ENCODE results near the gene SYNPO2L. TPM values are rescaled to one million over a fixed set of nuclear protein-coding genes. Genes with fewer than 3 reads are reported as not detected.
"Not testable (repeated sequence)": the region's sequence is repeated elsewhere in the genome, so short reads cannot be mapped to it uniquely, and the experiment has no call there.

SYNPO2L gene
- total and polyA plus RNA-seq, 4 donors: under 0.01 to 0.02 TPM; not detected in 2

DNA sequence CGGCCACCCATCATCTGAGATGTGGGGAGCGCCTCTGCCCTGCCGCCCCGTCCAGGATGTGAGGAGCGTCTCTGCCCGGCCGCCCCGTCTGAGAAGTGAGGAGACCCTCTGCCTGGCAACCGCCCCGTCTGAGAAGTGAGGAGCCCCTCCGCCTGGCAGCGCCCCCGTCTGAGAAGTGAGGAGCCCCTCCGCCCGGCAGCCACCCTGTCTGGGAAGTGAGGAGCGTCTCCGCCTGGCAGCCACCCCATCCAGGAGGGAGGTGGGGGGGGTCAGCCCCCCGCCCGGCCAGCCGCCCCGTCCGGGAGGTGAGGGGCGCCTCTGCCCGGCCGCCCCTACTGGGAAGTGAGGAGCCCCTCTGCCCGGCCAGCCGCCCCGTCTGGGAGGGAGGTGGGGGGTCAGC, 33.8 kb upstream of the SYNPO2L start:
- WGBS: over 99% methylated on average over 27 of the region's 28 CpGs
- H3K36me3 ChIP-seq (ENCODE audit: control insufficient read depth in 4 of 4, insufficient read depth in 3 of 4, low read depth in 1 of 4, low read length in 3 of 4); H3K9me3 ChIP-seq (ENCODE audit: control insufficient read depth in 4 of 4, low read length in 3 of 4); H3K4me3 ChIP-seq (ENCODE audit: low read depth in 1 of 3, low read length in 3 of 3); H3K4me1 ChIP-seq (ENCODE audit: control insufficient read depth in 4 of 4, insufficient read depth in 4 of 4, low read length in 3 of 4); H3K27ac ChIP-seq (ENCODE audit: low read depth in 1 of 2, low read length in 2 of 2); DNase-seq (ENCODE audit: low spot score); H3K27me3 ChIP-seq (ENCODE audit: control insufficient read depth in 4 of 4, insufficient read depth in 4 of 4, low read length in 3 of 4); H3K9ac ChIP-seq (ENCODE audit: low read depth in 1 of 2, low read length in 2 of 2): not testable (repeated sequence)

- not testable (repeated sequence) for DNase-seq (ENCODE audit: low spot score); H3K36me3 ChIP-seq (ENCODE audit: control insufficient read depth in 4 of 4, insufficient read depth in 3 of 4, low read depth in 1 of 4, low read length in 3 of 4); H3K9ac ChIP-seq (ENCODE audit: low read depth in 1 of 2, low read length in 2 of 2); H3K4me3 ChIP-seq (ENCODE audit: low read depth in 1 of 3, low read length in 3 of 3); H3K4me1 ChIP-seq (ENCODE audit: control insufficient read depth in 4 of 4, insufficient read depth in 4 of 4, low read length in 3 of 4); H3K9me3 ChIP-seq (ENCODE audit: control insufficient read depth in 4 of 4, low read length in 3 of 4); H3K27me3 ChIP-seq (ENCODE audit: control insufficient read depth in 4 of 4, insufficient read depth in 4 of 4, low read length in 3 of 4); H3K27ac ChIP-seq (ENCODE audit: low read depth in 1 of 2, low read length in 2 of 2)
- WGBS: 90% methylated on average over 1 of the region's 1 CpG
Measured at GRCh38 chr10:73687641-73688040, 31.8 kb upstream of the SYNPO2L start.

- WGBS: 95% methylated on average over 14 of the region's 20 CpGs
Measured at GRCh38 chr10:73674546-73674945, 18.7 kb upstream of the SYNPO2L start.

GRCh38 chr10:73668378-73668777, 12.5 kb upstream of the SYNPO2L start:
- not testable (repeated sequence) for DNase-seq (ENCODE audit: low spot score); H3K27me3 ChIP-seq (ENCODE audit: control insufficient read depth in 4 of 4, insufficient read depth in 4 of 4, low read length in 3 of 4); H3K27ac ChIP-seq (ENCODE audit: low read depth in 1 of 2, low read length in 2 of 2); H3K4me1 ChIP-seq (ENCODE audit: control insufficient read depth in 4 of 4, insufficient read depth in 4 of 4, low read length in 3 of 4); H3K9ac ChIP-seq (ENCODE audit: low read depth in 1 of 2, low read length in 2 of 2); H3K4me3 ChIP-seq (ENCODE audit: low read depth in 1 of 3, low read length in 3 of 3); H3K9me3 ChIP-seq (ENCODE audit: control insufficient read depth in 4 of 4, low read length in 3 of 4); H3K36me3 ChIP-seq (ENCODE audit: control insufficient read depth in 4 of 4, insufficient read depth in 3 of 4, low read depth in 1 of 4, low read length in 3 of 4)
- WGBS: 99% methylated on average over 3 of the region's 4 CpGs

More at GRCh38 chr10:73674546-73674945, 18.7 kb upstream of the SYNPO2L start:
- not testable (repeated sequence) for H3K27me3 ChIP-seq (ENCODE audit: control insufficient read depth in 4 of 4, insufficient read depth in 4 of 4, low read length in 3 of 4); H3K36me3 ChIP-seq (ENCODE audit: control insufficient read depth in 4 of 4, insufficient read depth in 3 of 4, low read depth in 1 of 4, low read length in 3 of 4); H3K9ac ChIP-seq (ENCODE audit: low read depth in 1 of 2, low read length in 2 of 2); H3K4me1 ChIP-seq (ENCODE audit: control insufficient read depth in 4 of 4, insufficient read depth in 4 of 4, low read length in 3 of 4); DNase-seq (ENCODE audit: low spot score); H3K4me3 ChIP-seq (ENCODE audit: low read depth in 1 of 3, low read length in 3 of 3); H3K9me3 ChIP-seq (ENCODE audit: control insufficient read depth in 4 of 4, low read length in 3 of 4); H3K27ac ChIP-seq (ENCODE audit: low read depth in 1 of 2, low read length in 2 of 2)

- 70% methylated on average over 4 of the region's 5 CpGs for WGBS
- H3K4me3 ChIP-seq (ENCODE audit: low read depth in 1 of 3, low read length in 3 of 3); H3K4me1 ChIP-seq (ENCODE audit: control insufficient read depth in 4 of 4, insufficient read depth in 4 of 4, low read length in 3 of 4); H3K27ac ChIP-seq (ENCODE audit: low read depth in 1 of 2, low read length in 2 of 2); H3K9ac ChIP-seq (ENCODE audit: low read depth in 1 of 2, low read length in 2 of 2); H3K9me3 ChIP-seq (ENCODE audit: control insufficient read depth in 4 of 4, low read length in 3 of 4); DNase-seq (ENCODE audit: low spot score); H3K27me3 ChIP-seq (ENCODE audit: control insufficient read depth in 4 of 4, insufficient read depth in 4 of 4, low read length in 3 of 4); H3K36me3 ChIP-seq (ENCODE audit: control insufficient read depth in 4 of 4, insufficient read depth in 3 of 4, low read depth in 1 of 4, low read length in 3 of 4): not testable (repeated sequence)
Measured at GRCh38 chr10:73666153-73666809, 10.5 kb upstream of the SYNPO2L start.

GRCh38 chr10:73665581-73665980, 9.8 kb upstream of the SYNPO2L start:
- not testable (repeated sequence) for H3K27ac ChIP-seq (ENCODE audit: low read depth in 1 of 2, low read length in 2 of 2); DNase-seq (ENCODE audit: low spot score); H3K36me3 ChIP-seq (ENCODE audit: control insufficient read depth in 4 of 4, insufficient read depth in 3 of 4, low read depth in 1 of 4, low read length in 3 of 4); H3K4me3 ChIP-seq (ENCODE audit: low read depth in 1 of 3, low read length in 3 of 3); H3K27me3 ChIP-seq (ENCODE audit: control insufficient read depth in 4 of 4, insufficient read depth in 4 of 4, low read length in 3 of 4); H3K4me1 ChIP-seq (ENCODE audit: control insufficient read depth in 4 of 4, insufficient read depth in 4 of 4, low read length in 3 of 4); H3K9ac ChIP-seq (ENCODE audit: low read depth in 1 of 2, low read length in 2 of 2); H3K9me3 ChIP-seq (ENCODE audit: control insufficient read depth in 4 of 4, low read length in 3 of 4)
- 95% methylated on average over 3 of the region's 3 CpGs for WGBS

- not testable (repeated sequence) for DNase-seq (ENCODE audit: low spot score); H3K4me3 ChIP-seq (ENCODE audit: low read depth in 1 of 3, low read length in 3 of 3); H3K27me3 ChIP-seq (ENCODE audit: control insufficient read depth in 4 of 4, insufficient read depth in 4 of 4, low read length in 3 of 4); H3K4me1 ChIP-seq (ENCODE audit: control insufficient read depth in 4 of 4, insufficient read depth in 4 of 4, low read length in 3 of 4); H3K9ac ChIP-seq (ENCODE audit: low read depth in 1 of 2, low read length in 2 of 2); H3K27ac ChIP-seq (ENCODE audit: low read depth in 1 of 2, low read length in 2 of 2); H3K9me3 ChIP-seq (ENCODE audit: control insufficient read depth in 4 of 4, low read length in 3 of 4); H3K36me3 ChIP-seq (ENCODE audit: control insufficient read depth in 4 of 4, insufficient read depth in 3 of 4, low read depth in 1 of 4, low read length in 3 of 4)
- WGBS: 92% methylated on average over 13 of the region's 13 CpGs
Measured at GRCh38 chr10:73664156-73665040, 8.6 kb upstream of the SYNPO2L start.

- H3K4me1 ChIP-seq (ENCODE audit: control insufficient read depth in 4 of 4, insufficient read depth in 4 of 4, low read length in 3 of 4); H3K27me3 ChIP-seq (ENCODE audit: control insufficient read depth in 4 of 4, insufficient read depth in 4 of 4, low read length in 3 of 4); DNase-seq (ENCODE audit: low spot score); H3K27ac ChIP-seq (ENCODE audit: low read depth in 1 of 2, low read length in 2 of 2); H3K36me3 ChIP-seq (ENCODE audit: control insufficient read depth in 4 of 4, insufficient read depth in 3 of 4, low read depth in 1 of 4, low read length in 3 of 4); H3K4me3 ChIP-seq (ENCODE audit: low read depth in 1 of 3, low read length in 3 of 3); H3K9ac ChIP-seq (ENCODE audit: low read depth in 1 of 2, low read length in 2 of 2); H3K9me3 ChIP-seq (ENCODE audit: control insufficient read depth in 4 of 4, low read length in 3 of 4): not testable (repeated sequence)
- 83% methylated on average over 10 of the region's 10 CpGs for WGBS
Measured at GRCh38 chr10:73663621-73664020, 7.8 kb upstream of the SYNPO2L start.

All from liver (tissue), 9 donors.